ENCODE results near the gene AGFG2. TPM values are rescaled to one million over a fixed set of nuclear protein-coding genes. Genes with fewer than 3 reads are reported as not detected.

Gene AGFG2
- total and polyA plus RNA-seq, 4 donors = 37.2 to 48.8 (median 42.3) TPM

DNA sequence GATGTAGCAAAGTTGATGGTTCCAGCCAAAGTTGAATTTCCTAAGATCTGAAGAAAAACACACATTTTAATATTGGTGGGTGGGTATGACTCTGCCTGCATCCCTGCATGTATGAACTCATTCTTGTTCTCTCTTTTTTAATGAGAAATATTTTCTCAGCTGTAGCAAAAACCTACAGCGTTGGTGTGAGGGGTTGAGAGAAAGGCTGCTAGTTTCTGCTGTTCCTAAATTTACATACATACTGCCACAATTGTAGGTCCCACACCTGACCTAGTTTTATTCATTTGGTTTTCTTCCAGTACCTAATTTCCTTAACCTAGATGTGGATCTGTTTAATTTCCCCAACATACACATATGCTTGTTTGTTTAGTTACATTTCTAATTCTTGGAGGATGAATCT lies 4.6 kb downstream of the AGFG2 start:
- no peak for DNase-seq (ENCODE audit: low spot score)
- Histone ChIP-seq H3K27me3 (ENCODE audit: control insufficient read depth in 4 of 4, insufficient read depth in 4 of 4, low read length in 3 of 4) (no peaks in the 10 kb centered on the region), H3K36me3 (ENCODE audit: control insufficient read depth in 4 of 4, insufficient read depth in 3 of 4, low read depth in 1 of 4, low read length in 3 of 4) (no peaks in the 10 kb centered on the region), H3K9me3 (ENCODE audit: control insufficient read depth in 4 of 4, low read length in 3 of 4) (no peaks in the 10 kb centered on the region), H3K9ac (ENCODE audit: low read depth in 1 of 2, low read length in 2 of 2) (peak overlapping the region; percentile 1 to 64), H3K4me1 (ENCODE audit: control insufficient read depth in 4 of 4, insufficient read depth in 4 of 4, low read length in 3 of 4) (peaks cover 18 to 78% (median 71%) of the 10 kb centered on the region in 4 donors), H3K27ac (ENCODE audit: low read depth in 1 of 2, low read length in 2 of 2) (peak overlapping the region; percentile 67 to 89), H3K4me3 (ENCODE audit: low read depth in 1 of 3, low read length in 3 of 3) (no peak overlapping the region)
- 38% methylated on average over 1 of the region's 1 CpG for WGBS
- TF ChIP-seq FOXA1 (IDR thresholded peaks at IDR 0.05) (no peak), MAX (IDR thresholded peaks at IDR 0.05) (no peak), SP1 (IDR thresholded peaks at IDR 0.05) (no peak), HNF4G (IDR thresholded peaks at IDR 0.05) (no peak), HNF4A (conservative IDR thresholded peaks at IDR 0.05) (no peak), JUND (IDR thresholded peaks at IDR 0.05) (no peak), RXRA (IDR thresholded peaks at IDR 0.05) (no peak), ATF3 (IDR thresholded peaks at IDR 0.05) (no peak), NR2F2 (IDR thresholded peaks at IDR 0.05) (no peak), EGR1 (IDR thresholded peaks at IDR 0.05; ENCODE audit: low read depth in 2 of 2) (no peak), RAD21 (IDR thresholded peaks at IDR 0.05) (no peak), CTCF (IDR thresholded peaks at IDR 0.05; ENCODE audit: low read depth, low read length, missing input control) (no peak), FOXA2 (IDR thresholded peaks at IDR 0.05) (no peak), YY1 (IDR thresholded peaks at IDR 0.05) (no peak), TAF1 (conservative IDR thresholded peaks at IDR 0.05) (no peak), GABPA (IDR thresholded peaks at IDR 0.05 in 1 of 2, conservative IDR thresholded peaks at IDR 0.05 in 1 of 2) (no peak)
- TF ChIP-seq, protein P1, sequence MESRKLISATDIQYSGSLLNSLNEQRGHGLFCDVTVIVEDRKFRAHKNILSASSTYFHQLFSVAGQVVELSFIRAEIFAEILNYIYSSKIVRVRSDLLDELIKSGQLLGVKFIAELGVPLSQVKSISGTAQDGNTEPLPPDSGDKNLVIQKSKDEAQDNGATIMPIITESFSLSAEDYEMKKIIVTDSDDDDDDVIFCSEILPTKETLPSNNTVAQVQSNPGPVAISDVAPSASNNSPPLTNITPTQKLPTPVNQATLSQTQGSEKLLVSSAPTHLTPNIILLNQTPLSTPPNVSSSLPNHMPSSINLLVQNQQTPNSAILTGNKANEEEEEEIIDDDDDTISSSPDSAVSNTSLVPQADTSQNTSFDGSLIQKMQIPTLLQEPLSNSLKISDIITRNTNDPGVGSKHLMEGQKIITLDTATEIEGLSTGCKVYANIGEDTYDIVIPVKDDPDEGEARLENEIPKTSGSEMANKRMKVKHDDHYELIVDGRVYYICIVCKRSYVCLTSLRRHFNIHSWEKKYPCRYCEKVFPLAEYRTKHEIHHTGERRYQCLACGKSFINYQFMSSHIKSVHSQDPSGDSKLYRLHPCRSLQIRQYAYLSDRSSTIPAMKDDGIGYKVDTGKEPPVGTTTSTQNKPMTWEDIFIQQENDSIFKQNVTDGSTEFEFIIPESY (IDR thresholded peaks at IDR 0.05) = no peak
- TF ChIP-seq, protein P2, sequence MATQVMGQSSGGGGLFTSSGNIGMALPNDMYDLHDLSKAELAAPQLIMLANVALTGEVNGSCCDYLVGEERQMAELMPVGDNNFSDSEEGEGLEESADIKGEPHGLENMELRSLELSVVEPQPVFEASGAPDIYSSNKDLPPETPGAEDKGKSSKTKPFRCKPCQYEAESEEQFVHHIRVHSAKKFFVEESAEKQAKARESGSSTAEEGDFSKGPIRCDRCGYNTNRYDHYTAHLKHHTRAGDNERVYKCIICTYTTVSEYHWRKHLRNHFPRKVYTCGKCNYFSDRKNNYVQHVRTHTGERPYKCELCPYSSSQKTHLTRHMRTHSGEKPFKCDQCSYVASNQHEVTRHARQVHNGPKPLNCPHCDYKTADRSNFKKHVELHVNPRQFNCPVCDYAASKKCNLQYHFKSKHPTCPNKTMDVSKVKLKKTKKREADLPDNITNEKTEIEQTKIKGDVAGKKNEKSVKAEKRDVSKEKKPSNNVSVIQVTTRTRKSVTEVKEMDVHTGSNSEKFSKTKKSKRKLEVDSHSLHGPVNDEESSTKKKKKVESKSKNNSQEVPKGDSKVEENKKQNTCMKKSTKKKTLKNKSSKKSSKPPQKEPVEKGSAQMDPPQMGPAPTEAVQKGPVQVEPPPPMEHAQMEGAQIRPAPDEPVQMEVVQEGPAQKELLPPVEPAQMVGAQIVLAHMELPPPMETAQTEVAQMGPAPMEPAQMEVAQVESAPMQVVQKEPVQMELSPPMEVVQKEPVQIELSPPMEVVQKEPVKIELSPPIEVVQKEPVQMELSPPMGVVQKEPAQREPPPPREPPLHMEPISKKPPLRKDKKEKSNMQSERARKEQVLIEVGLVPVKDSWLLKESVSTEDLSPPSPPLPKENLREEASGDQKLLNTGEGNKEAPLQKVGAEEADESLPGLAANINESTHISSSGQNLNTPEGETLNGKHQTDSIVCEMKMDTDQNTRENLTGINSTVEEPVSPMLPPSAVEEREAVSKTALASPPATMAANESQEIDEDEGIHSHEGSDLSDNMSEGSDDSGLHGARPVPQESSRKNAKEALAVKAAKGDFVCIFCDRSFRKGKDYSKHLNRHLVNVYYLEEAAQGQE (IDR thresholded peaks at IDR 0.05) = no peak

Data from liver (tissue), 9 donors.